HG02884 (cell line): Measurements from ENCODE around the gene ATP1A2.

Source experiments
- ATAC-seq: cut with Tn5 transposase; IDR thresholded peaks from one replicate; pipeline ENCODE4 v1.9.1; 2021; ENCODE audit warnings: mild to moderate bottlenecking, moderate library complexity; ENCODE audit not compliant: unreplicated experiment

The ATP1A2 gene

DNA sequence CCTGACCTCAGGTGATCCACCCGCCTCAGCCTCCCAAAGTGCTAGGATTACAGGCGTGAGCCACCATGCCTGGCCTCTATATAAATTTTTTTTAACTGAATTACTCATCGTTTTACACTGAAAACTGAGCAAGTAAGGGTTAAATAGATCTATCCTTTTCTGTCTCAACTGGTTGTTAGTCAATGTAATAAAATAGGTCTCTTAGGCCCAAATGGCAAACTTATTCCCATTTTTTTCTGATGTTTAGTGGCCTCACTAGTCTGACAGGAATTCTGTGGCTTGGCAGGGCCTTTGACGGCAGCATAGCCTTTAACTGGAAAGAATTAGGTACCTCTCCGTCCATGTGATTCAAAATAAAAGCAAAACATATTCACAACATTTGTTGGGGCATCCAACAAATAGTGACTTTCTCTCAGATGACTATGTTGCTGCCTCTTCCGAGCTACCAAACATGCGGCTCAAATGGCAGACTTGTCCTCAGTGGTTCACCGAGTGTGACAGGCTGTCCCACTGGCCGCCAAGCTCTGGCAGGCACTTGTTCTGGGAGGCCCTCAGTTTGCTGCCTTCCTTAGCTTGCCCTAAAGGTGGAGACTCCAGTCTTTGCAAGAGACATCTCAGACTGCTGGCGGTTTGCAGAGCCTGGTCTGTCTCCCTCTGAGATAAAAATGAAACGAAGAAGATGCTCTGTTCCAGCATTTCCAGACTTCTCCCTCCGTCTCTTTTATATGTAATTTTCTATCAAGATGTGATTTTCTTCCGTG, 53.2 kb downstream of the ATP1A2 start:
- ATAC-seq: no peak

DNA sequence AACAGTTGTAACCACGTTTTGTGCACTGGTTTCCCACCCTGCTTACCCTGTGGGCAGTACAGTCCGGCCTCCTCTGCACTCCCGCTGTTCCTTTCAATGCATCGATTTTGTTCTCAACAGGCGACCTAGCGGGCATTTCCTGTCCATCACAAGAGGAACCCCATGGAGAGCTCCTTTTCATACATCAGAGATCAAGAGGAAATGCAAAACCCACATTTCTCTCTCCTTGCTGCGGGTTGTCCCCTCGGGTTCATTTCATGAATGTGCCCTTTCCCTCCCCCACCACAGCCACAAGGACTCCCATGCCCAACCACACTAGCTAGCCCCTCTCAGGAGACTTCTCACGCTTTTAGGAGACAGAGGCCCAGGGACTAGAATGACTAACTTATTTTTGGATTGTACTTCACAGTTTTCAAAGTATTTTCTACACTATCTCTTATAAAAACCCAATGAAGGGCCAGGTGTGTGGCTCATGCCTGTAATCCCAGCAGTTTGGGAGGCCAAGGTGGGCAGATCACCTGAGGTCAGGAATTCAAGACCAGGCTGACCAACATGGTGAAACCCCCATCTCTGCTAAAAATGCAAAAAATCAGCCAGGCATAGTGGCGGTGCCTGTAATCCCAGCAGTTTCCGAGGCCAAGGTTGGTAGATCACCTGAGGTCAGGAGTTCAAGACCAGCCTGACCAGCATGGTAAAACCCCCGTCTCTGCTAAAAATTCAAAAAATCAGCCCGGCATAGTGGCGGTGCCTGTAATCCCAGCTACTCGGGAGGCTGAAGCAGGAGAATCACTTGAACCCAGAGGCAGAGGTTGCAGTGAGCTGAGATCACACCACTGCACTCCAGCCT, 54.2 kb downstream of the ATP1A2 start:
- ATAC-seq: peak; percentile 64

GRCh38 chr1:160171354-160171753, 55.8 kb downstream of the ATP1A2 start:
- no peak for ATAC-seq

GRCh38 chr1:160171980-160172379, 56.4 kb downstream of the ATP1A2 start:
- no peak for ATAC-seq

DNA sequence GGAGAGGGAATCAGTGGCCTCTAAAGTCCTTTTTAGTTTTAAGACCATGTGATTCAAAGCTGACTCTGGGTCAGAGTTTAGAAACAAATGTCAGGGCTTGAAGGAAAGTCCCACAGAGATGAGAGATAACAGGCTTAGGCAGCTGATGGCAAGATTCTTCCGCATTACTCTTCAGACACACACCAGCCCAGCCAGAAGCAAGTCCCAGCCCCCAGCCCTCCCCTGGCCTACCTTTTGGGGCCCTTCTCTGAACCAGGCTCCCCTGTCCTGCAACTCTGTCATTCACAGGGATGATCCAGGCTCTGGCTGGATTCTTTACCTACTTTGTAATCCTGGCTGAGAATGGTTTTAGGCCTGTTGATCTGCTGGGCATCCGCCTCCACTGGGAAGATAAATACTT, 61.7 kb downstream of the ATP1A2 start:
- no peak for ATAC-seq

GRCh38 chr1:160177667-160178066, 62.1 kb downstream of the ATP1A2 start:
- ATAC-seq: no peak

- no peak for ATAC-seq
These were observed 63.2 kb downstream of the ATP1A2 start for GRCh38 chr1:160178731-160179130.

DNA sequence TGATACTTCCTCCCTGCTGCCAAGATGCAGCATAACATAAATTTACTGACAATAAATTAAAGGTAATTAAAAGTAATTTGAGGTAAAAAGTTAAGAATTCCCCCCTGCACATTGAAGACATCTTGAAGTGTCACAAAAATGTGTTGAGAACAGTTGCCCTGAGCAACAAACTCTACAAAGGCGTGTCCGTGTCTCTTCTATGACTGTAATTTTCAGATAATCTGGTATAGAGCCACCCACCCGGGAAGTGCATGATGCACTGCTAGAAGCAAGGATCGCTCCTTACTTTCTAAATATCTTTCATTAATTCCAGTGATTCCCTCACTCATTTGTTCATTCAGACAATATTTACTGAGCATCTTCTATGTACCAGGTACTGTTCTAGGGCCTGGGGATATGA, 63.8 kb downstream of the ATP1A2 start:
- ATAC-seq: no peak

GRCh38 chr1:160186246-160186645, 70.7 kb downstream of the ATP1A2 start:
- no peak for ATAC-seq

- ATAC-seq: no peak
These were observed 71.2 kb downstream of the ATP1A2 start for GRCh38 chr1:160186729-160187128.

DNA sequence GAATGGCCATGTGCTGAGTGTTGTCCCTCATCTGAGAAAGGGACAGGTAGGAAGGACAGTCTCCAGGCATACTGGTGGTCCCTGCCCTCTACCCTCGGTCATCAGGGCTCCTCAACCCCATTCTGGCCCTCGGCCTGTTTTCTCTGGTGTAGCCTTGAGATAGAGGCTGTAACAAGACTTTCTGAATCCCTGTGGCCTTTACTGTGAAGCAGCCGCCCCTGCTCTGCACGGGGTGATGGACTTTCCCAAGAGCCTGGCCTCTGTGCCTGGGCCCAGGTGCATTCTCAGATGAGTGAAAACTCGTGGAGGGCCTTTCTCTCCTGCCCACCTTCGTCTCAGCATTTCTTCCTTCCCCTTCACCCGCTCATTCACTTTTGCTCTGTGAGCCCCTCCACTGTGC, 71.8 kb downstream of the ATP1A2 start:
- no peak for ATAC-seq

- no peak for ATAC-seq
These were observed 72.8 kb downstream of the ATP1A2 start for GRCh38 chr1:160188341-160188740.

GRCh38 chr1:160189649-160190625, 74.4 kb downstream of the ATP1A2 start, which contains the start of gene CASQ1:
Gene CASQ1 (plus strand): TSS chr1:160190575. CDS start chr1:160190752, 177 bp downstream.
- ATAC-seq: no peak

- no peak for ATAC-seq
These were observed 76.2 kb downstream of the ATP1A2 start for GRCh38 chr1:160191756-160192155.

- no peak for ATAC-seq
These were observed 76.7 kb downstream of the ATP1A2 start for GRCh38 chr1:160192234-160192633.
